ENCODE measurements around the gene SPDEF.

Gene SPDEF

DNA sequence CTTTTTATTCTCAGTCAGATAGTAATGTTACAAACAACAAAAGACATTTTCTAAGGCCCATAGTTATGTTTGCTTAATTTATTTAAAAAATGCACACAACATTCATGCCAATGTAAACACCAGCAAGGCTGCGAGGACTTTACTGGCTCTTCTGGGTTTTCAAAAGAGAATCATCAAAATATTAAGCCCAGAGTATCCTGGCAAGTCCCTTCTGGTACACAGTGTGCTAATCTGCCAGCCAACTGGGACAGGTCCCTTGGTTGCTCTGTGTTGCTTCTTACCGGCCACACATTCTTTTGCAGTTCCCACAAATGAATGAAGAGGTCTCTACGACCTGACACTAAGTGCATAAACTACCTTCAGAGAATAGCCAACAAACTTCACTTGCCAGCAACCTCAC lies 42.6 kb upstream of the SPDEF start:
- no peak overlapping the region for H3K27ac ChIP-seq
- ChIA-PET POLR2A (ENCODE audit: low non-redundant PET) (no interaction called here), CTCF (interaction anchor here (1.0 kb wide), 1 partner anchor 11 kb away, joined by 3 read pairs; no protein-coding TSS in a partner anchor)
- DNase-seq (ENCODE audit: low spot score) = no peak
- TF ChIP-seq CTCF (conservative IDR thresholded peaks at IDR 0.05; ENCODE audit: low read depth) = no peak

DNA sequence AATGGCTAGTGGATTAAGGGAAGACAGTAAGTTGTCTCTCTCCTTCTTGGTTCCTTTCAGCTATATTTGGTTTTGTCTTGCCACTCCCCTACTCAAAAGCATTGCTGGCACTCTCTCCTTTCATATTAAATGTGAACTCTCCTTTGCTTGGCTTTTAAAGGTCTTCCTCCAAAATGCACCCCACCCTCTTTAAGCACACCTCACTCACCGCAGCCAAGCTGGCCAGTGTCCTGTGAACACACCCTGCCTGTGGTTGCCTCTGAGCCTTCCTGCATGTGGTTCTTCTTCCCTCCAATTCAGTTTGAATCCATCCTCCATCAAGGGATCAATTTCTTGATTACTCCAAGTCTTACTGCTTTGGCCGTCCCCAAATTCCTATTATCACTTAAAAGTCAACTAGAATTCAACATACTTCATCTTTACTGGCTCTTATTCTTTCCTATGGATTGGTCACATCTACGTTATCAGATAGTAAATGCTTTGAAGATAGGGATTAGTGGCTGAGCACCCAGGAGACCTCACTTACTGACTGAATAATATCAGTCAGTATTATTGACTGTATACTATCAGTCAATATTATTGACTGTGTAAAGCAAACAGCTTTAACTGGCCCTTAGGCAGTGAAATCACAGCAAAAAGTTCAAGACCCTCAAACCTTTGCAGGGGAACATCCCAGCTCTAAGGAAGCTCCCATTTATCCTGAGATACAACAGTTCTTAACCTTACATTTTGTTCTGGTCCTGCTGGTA lies 41.6 kb upstream of the SPDEF start:
- TF ChIP-seq CTCF (conservative IDR thresholded peaks at IDR 0.05; ENCODE audit: low read depth) = no peak
- no peak for DNase-seq (ENCODE audit: low spot score)
- CTCF ChIA-PET = interaction anchor here (0.6 to 1.0 kb wide), 3 partner anchors 12 to 308 kb away, joined by 3 read pairs; no protein-coding TSS in a partner anchor
- no peak overlapping the region for H3K27ac ChIP-seq
- POLR2A ChIA-PET (ENCODE audit: low non-redundant PET) = no interaction called here

DNA sequence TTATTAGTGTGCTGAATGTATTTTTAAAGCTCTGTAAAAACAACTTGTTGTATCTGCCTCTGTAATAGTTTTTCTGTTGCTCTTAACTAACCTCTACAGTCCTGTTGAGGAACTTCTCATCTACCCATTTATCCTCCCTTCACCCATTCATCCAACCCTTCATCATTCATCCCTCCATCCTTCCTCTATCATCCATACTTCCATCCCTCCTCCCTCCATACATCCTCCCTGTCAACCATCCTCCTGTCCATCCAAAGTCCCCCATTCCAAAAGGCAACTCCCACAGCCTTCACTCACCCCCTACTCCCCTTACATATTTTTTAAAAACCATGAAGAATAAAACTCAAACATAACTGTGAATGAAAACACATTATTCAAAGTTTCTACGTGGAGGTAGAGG lies 40.7 kb upstream of the SPDEF start:
- ChIA-PET POLR2A (ENCODE audit: low non-redundant PET) (no interaction called here), CTCF (interaction anchor here (0.6 kb wide), 1 partner anchor 309 kb away, joined by 3 read pairs; no protein-coding TSS in a partner anchor)
- DNase-seq (ENCODE audit: low spot score) = no peak
- H3K27ac ChIP-seq = no peak overlapping the region
- no peak for TF ChIP-seq CTCF (conservative IDR thresholded peaks at IDR 0.05; ENCODE audit: low read depth)

- ChIA-PET CTCF (interaction anchor here (0.7 kb wide), 1 partner anchor 137 kb away, joined by 3 read pairs; no protein-coding TSS in a partner anchor), POLR2A (ENCODE audit: low non-redundant PET) (no interaction called here)
- no peak for TF ChIP-seq CTCF (conservative IDR thresholded peaks at IDR 0.05; ENCODE audit: low read depth)
- peak overlapping the region; percentile 21; the same call in 1 of the 2 replicates for H3K27ac ChIP-seq
- peak; percentile 60 for DNase-seq (ENCODE audit: low spot score)
Observed at GRCh38 chr6:34595332-34596184, 39.4 kb upstream of the SPDEF start.

- CTCF ChIA-PET = interaction anchor here (1.1 kb wide), 1 partner anchor 344 kb away, joined by 3 read pairs; the partner anchor contains the start of gene SMIM29
- DNase-seq (ENCODE audit: low spot score) = no peak
- POLR2A ChIA-PET (ENCODE audit: low non-redundant PET) = no interaction called here
- no peak overlapping the region for H3K27ac ChIP-seq
- no peak for TF ChIP-seq CTCF (conservative IDR thresholded peaks at IDR 0.05; ENCODE audit: low read depth)
Observed at GRCh38 chr6:34593701-34594100, 37.6 kb upstream of the SPDEF start.

DNA sequence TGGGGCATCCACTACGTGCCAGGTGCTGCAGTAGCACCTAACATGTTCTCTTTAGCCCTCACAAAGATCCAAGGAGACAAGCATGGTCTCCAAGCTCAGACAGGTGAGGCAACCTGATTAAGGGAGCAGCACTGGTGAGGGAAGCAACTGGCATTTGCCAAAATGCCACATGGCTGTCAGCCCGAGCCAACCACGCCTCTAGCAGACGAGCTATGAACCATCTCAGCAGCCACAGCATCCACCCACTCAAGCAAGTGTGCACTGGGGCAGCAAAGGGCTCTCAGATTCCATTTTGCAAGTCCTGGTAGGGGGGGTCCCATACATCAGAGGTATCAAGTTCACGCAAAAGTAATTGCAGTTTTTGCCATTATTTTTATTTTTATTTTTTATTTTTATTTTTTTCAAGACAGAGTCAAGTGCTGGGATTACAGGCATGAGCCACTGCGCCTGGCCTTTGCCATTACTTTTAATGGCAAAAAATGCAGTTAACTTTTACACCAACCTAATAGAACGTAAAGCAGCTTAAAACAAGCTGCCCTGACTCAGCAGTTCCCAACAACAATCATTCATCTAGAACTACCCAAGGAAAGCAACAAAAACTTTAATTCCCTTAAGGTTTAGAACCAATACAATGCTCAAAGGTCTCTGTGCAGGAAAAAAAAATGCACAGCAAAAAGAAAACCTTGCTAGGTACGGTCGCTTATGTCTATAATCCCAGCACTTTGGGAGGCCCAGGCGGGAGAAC lies 36.3 kb upstream of the SPDEF start:
- H3K27ac ChIP-seq = no peak overlapping the region
- ChIA-PET CTCF (no interaction called here), POLR2A (ENCODE audit: low non-redundant PET) (no interaction called here)
- TF ChIP-seq CTCF (conservative IDR thresholded peaks at IDR 0.05; ENCODE audit: low read depth) = no peak
- DNase-seq (ENCODE audit: low spot score) = no peak
